Neural progenitor cell (in vitro differentiated cells): Measurements from ENCODE around the gene STK4.

Experiments used
- EZH2 ChIP-seq: fragments of 200-600 bp; sonication (generic); IDR thresholded peaks from 2 replicates; pipeline ENCODE4 v1.6.1; 2017; ENCODE audit warnings: antibody characterized with exemption, mild to moderate bottlenecking, moderate library complexity
- EZH2phosphoT487 ChIP-seq: fragments of 200-600 bp; sonication (generic); IDR thresholded peaks from 2 replicates; pipeline ENCODE4 v1.6.1; 2017; ENCODE audit warnings: antibody characterized with exemption
- TF ChIP-seq, protein P1 (sequence below): fragments of 200-600 bp; sonication (generic); IDR thresholded peaks from 2 replicates; pipeline ENCODE4 v1.5.1; 2017; ENCODE audit warnings: antibody characterized with exemption, mild to moderate bottlenecking

DNA sequence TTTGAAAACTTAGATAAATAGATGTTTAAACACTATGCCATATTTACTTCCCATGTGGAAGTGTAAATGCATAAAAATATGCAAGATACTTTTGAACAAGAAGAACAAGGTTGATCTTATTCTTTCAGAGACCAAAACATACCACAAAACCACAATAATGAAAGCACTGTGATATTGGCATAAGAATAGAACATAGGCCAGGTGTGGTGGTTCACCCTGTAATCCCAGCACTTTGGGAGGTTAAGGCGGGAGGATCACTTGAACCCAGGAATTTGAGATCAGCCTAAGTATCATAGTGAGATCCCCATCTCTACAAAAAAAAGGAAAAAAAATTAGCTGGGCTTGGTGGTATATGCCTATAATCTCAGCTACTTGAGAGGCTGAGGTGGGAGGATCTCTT is 68.1 kb downstream of the STK4 start:
- TF ChIP-seq, protein P1, sequence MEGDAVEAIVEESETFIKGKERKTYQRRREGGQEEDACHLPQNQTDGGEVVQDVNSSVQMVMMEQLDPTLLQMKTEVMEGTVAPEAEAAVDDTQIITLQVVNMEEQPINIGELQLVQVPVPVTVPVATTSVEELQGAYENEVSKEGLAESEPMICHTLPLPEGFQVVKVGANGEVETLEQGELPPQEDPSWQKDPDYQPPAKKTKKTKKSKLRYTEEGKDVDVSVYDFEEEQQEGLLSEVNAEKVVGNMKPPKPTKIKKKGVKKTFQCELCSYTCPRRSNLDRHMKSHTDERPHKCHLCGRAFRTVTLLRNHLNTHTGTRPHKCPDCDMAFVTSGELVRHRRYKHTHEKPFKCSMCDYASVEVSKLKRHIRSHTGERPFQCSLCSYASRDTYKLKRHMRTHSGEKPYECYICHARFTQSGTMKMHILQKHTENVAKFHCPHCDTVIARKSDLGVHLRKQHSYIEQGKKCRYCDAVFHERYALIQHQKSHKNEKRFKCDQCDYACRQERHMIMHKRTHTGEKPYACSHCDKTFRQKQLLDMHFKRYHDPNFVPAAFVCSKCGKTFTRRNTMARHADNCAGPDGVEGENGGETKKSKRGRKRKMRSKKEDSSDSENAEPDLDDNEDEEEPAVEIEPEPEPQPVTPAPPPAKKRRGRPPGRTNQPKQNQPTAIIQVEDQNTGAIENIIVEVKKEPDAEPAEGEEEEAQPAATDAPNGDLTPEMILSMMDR: no peak
- no peak for TF ChIP-seq EZH2
- TF ChIP-seq EZH2phosphoT487: no peak
